Astrocyte of the spinal cord (primary cell): ENCODE results near the gene CCM2L.

Experiments
- DNase-seq: peaks from one replicate; pipeline ENCODE4 v3.0.0; 2011; ENCODE audit warnings: low read depth, low spot score
- H3K4me3 ChIP-seq: 2 replicates; pipeline ENCODE4 v1.5.1; 2011; ENCODE audit warnings: low read depth, mild to moderate bottlenecking, low read length, moderate library complexity
- in situ Hi-C: cut with HindIII; loops from 2 replicates; pipeline ENCODE4 v1.10.0; 2017; ENCODE audit warnings: low sequenced_read_pairs
- TF ChIP-seq, protein P1 (sequence below): IDR thresholded peaks from 2 replicates; pipeline ENCODE4 v1.5.1; 2012; ENCODE audit warnings: low read depth, mild to moderate bottlenecking, low read length, inconsistent platforms

The CCM2L gene

DNA sequence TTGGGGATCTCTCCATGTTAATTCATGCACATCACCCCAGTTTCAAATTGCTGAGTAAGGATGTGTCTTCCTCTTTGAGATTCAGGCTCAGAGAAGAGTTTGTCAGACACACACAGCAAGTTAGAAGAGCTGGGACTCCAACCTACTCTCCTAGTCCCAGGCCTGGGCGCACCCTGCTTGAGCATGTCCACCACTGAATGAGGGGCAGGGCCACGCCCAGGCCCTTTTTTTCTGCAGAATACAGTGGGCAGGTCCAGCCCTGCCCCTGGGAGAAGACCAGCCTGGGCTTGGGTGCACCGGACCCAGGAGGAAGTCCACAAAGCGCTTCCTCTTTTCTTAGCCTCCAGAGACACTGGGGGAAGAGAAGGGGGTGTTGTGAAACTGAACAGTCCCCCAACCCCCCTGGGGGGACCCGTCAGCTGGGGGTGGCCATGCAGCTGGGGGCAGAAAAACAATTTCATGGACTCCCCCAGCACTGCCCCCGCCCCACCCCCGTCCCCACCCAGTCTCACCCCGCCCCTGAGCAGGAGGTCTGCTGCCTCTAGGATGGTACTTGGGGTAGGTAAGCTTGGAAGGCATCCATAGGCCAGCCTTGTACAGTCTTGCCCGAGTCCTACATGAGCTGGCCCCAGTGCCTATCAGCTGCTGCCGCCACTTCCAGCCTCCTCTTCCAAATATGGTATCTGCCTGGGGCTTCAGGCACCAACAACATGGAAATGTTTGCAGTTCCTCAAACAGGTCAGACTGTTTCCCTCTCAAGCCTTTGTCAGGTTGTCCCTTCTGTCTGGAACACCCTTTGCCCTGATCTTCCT lies 30.1 kb downstream of the CCM2L start:
- in situ Hi-C loops, result no loop called here
- TF ChIP-seq, protein P1, sequence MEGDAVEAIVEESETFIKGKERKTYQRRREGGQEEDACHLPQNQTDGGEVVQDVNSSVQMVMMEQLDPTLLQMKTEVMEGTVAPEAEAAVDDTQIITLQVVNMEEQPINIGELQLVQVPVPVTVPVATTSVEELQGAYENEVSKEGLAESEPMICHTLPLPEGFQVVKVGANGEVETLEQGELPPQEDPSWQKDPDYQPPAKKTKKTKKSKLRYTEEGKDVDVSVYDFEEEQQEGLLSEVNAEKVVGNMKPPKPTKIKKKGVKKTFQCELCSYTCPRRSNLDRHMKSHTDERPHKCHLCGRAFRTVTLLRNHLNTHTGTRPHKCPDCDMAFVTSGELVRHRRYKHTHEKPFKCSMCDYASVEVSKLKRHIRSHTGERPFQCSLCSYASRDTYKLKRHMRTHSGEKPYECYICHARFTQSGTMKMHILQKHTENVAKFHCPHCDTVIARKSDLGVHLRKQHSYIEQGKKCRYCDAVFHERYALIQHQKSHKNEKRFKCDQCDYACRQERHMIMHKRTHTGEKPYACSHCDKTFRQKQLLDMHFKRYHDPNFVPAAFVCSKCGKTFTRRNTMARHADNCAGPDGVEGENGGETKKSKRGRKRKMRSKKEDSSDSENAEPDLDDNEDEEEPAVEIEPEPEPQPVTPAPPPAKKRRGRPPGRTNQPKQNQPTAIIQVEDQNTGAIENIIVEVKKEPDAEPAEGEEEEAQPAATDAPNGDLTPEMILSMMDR, result no peak
- H3K4me3 ChIP-seq, result no peak overlapping the region
- no peak for DNase-seq

DNA sequence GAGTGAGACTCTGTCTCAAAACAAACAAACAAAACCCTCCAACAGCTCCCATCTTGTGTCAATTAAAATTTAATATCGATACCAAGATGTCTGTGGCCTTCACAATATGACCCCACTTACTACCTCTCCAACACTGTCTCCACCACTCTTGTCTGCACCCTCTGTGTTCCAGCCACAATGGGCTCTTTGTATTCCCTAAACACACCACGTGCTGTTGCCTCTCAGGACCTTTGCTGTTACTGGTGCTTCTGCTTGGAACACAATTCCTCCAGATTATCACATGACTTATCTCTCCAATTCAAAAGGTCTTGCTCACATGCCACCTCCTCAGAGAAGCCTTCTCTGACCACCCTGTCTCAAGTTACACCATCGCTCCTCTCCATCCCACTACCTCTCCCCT lies 35.8 kb downstream of the CCM2L start:
- in situ Hi-C loops, result no loop called here

DNA sequence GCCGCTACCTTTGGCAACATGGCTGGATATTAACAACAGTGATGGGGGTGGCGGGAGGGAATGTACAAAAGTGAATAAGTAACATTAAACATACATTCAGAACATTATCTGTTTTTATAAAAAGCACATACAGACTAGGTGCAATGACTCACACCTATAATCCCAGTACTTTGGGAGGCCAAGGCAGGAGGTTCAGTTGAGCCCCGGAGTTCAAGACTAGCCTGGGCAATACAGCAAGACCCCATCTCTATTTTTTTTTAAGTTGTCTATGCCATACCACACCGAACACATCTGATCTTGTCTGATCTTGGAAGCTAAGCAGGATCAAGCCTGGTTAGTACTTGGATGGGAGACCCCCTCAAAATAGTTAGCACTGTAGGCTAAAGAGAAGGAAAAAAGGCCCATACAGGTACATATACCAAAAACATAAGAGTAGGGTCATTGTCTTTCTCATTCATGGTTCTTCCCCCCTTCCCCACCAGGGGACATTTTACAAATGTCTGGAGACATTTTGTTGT lies 40.1 kb downstream of the CCM2L start:
- no peak for DNase-seq
- TF ChIP-seq, protein P1, result no peak
- no peak overlapping the region for H3K4me3 ChIP-seq
- in situ Hi-C loops, result no loop called here

More for the DNA sequence above, 35.8 kb downstream of the CCM2L start:
- TF ChIP-seq, protein P1, result no peak
- no peak overlapping the region for H3K4me3 ChIP-seq
- DNase-seq, result no peak

DNA sequence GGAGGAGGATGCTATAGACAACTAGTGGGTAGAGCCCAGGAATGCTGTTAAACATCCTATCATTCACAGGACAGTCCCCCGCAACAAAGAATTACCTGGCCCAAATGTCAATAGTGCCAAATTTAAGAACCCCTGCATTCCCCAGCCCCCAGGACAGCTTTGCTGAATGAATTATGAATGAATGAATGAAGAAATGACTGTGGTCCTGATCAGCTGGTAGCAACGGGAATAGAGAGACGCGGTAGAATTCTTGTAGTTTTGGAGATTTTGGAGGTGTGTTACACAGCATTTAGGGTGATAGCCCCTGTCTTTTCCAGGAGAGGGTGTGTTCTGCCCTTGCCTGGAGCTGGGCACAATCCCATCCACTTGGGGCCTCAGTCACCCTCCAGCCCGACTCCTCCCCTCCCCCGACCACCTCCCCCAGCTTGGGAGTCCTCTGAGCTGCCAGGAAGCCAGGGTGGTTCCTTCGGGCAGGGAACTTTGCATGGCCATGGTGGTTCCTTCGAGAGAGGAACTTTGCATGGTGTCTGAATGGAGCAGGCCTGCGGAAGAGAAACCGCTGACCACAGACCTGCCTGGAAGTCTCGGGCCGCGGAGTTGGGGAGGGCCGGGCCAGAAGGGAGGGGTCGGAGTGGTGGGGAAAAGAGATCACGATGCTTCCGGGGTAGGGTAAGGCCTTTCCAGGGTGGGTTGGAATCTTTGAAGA lies 40.8 kb downstream of the CCM2L start:
- no peak overlapping the region for H3K4me3 ChIP-seq
- DNase-seq, result no peak
- TF ChIP-seq, protein P1, result no peak
- in situ Hi-C loops, result no loop called here

DNA sequence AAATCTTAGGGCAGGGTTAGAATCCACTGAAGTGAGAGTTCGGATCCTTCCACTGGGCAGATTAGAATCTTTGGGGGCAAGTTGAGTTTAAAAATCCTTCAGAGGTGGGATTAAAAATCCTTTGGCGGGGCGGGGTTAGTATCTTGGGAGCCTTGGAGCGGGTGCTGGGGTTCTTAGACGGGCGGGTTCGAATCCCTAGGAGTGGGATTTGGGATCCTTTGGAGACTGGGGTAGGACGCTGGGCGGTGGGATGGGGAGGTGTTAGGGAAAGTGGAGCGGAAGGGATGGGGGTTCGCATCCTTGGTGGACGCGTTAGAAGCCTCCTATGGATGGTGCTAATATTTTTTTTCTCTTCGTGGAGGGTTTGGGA lies 41.5 kb downstream of the CCM2L start:
- H3K4me3 ChIP-seq, result no peak overlapping the region
- in situ Hi-C loops, result no loop called here
- no peak for DNase-seq
- TF ChIP-seq, protein P1, result no peak

DNA sequence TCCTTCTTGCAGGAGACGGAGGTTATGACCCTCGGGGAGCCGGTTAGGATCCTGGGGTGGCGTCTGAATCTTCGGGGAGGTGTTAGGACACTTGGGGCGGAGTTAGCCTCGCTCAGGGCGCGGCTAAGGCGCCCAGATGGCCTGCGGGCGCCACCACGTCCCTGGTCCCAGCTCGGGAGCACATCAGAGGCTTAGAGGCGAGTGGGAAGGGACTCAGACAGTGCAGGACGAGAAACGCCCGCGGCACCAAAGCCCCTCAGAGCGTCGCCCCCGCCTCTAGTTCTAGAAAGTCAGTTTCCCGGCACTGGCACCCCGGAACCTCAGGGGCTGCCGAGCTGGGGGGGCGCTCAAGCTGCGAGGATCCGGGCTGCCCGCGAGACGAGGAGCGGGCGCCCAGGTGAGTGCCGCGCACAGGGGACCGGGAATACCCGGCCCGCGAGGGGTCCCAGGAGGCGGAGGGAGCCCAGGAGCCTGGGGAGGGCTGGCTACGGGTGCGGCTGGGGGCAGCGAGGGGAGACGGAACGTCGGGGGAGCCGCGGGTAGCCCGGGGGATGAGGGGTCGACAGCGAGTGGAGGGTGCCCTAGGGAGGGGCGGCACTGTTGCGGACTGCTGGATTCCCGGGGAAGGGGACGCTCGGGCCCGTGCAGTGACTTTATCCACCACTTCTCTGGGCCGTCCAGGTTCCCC lies 42.0 kb downstream of the CCM2L start, which contains the start of gene HCK:
Gene HCK (plus strand): TSS at position 153 of the 688 bp plus-strand sequence.
- H3K4me3 ChIP-seq, result no peak within 1 kb of the TSS
- DNase-seq, result no peak
- in situ Hi-C loops, result no loop called here
- TF ChIP-seq, protein P1, result no peak
